OCI-LY7 (cell line): Measurements from ENCODE around the gene RNASE9.

Source experiments
- CTCF ChIP-seq: fragments of 200-600 bp; sonication (generic); conservative IDR thresholded peaks from 2 replicates; pipeline ENCODE4 v1.5.1; 2014; ENCODE audit warnings: mild to moderate bottlenecking, antibody characterized with exemption, low read length, moderate library complexity, mixed read lengths
- EZH2phosphoT487 ChIP-seq: fragments of 200-600 bp; sonication (generic); IDR thresholded peaks from 2 replicates; pipeline ENCODE4 v1.6.1; 2018; ENCODE audit warnings: low read depth, borderline replicate concordance, mild to moderate bottlenecking, mixed run types, antibody characterized with exemption, low read length, moderate library complexity, mixed read lengths

GRCh38 chr14:20610002-20610765 is 49.3 kb upstream of the RNASE9 start:
- TF ChIP-seq CTCF (no peak), EZH2phosphoT487 (no peak)
